HepG2 (cell line): ENCODE results near the gene MYH9. TPM values are rescaled to one million over a fixed set of nuclear protein-coding genes. Genes with fewer than 3 reads are reported as not detected.

Experiments
- BCL3 ChIP-seq: sonication (generic); formaldehyde crosslinking; IDR thresholded peaks from 2 replicates; pipeline ENCODE4 v1.5.1; 2020; ENCODE audit warnings: mild to moderate bottlenecking, missing genetic modification reagents, moderate library complexity
- CC2D1A ChIP-seq: sonication (generic); formaldehyde crosslinking; IDR thresholded peaks from 2 replicates; pipeline ENCODE4 v1.8.1; 2023; ENCODE audit warnings: mild to moderate bottlenecking, missing genetic modification reagents
- HMGA1 ChIP-seq: sonication (generic); formaldehyde crosslinking; conservative IDR thresholded peaks from 2 replicates; pipeline ENCODE4 v1.4.0; 2020; ENCODE audit warnings: missing genetic modification reagents
- KLF11 ChIP-seq: IDR thresholded peaks from 2 replicates; pipeline ENCODE4 v1.6.1; 2016; ENCODE audit warnings: missing compliant biosample characterization
- MED8 ChIP-seq: sonication (generic); formaldehyde crosslinking; IDR thresholded peaks from 2 replicates; pipeline ENCODE4 v1.8.1; 2023; ENCODE audit warnings: mild to moderate bottlenecking, missing genetic modification reagents; ENCODE audit not compliant: insufficient replicate concordance
- MTERF4 ChIP-seq: sonication (generic); formaldehyde crosslinking; IDR thresholded peaks from 2 replicates; pipeline ENCODE4 v1.8.0; 2023; ENCODE audit warnings: mild to moderate bottlenecking, missing genetic modification reagents
- MXD4 ChIP-seq: IDR thresholded peaks from 2 replicates; pipeline ENCODE4 v1.6.1; 2016; ENCODE audit warnings: mild to moderate bottlenecking, missing biosample characterization, missing genetic modification reagents
- NKX3-1 ChIP-seq: sonication (generic); formaldehyde crosslinking; IDR thresholded peaks from 2 replicates; pipeline ENCODE4 v1.5.0; 2020; ENCODE audit warnings: missing genetic modification reagents
- NONO ChIP-seq, 2 experiments: fragments of 450-650 bp in 1 of 2; sonication (generic) in 1 of 2; formaldehyde crosslinking in 1 of 2; IDR thresholded peaks in 1 of 2; conservative IDR thresholded peaks in 1 of 2; 2 replicates each; pipeline versions ENCODE4 v1.6.1 to v1.8.0; 2017 to 2022; ENCODE audit warnings: mild to moderate bottlenecking in 1 of 2, missing genetic modification reagents in 1 of 2, moderate library complexity in 1 of 2
- PHF21A ChIP-seq: sonication (generic); formaldehyde crosslinking; IDR thresholded peaks from 2 replicates; pipeline ENCODE4 v1.5.0; 2020; ENCODE audit warnings: mild to moderate bottlenecking, missing genetic modification reagents
- TAF15 ChIP-seq: fragments of 200-400 bp; formaldehyde crosslinking; IDR thresholded peaks from one replicate; pipeline ENCODE4 v1.6.1; 2018; ENCODE audit warnings: mild to moderate bottlenecking, low read depth, low read length; ENCODE audit not compliant: poor library complexity, severe bottlenecking
- THAP11 ChIP-seq: IDR thresholded peaks from 2 replicates; pipeline ENCODE4 v1.6.1; 2016; ENCODE audit warnings: missing biosample characterization, missing genetic modification reagents
- THYN1 ChIP-seq: sonication (generic); formaldehyde crosslinking; IDR thresholded peaks from 2 replicates; pipeline ENCODE4 v1.8.1; 2023; ENCODE audit warnings: low read depth, mild to moderate bottlenecking, moderate library complexity, missing genetic modification reagents, borderline replicate concordance
- TIGD3 ChIP-seq: sonication (generic); formaldehyde crosslinking; IDR thresholded peaks from 2 replicates; pipeline ENCODE4 v1.5.1; 2020; ENCODE audit warnings: mild to moderate bottlenecking, missing genetic modification reagents, borderline replicate concordance
- U2AF2 ChIP-seq: fragments of 200-400 bp; formaldehyde crosslinking; IDR thresholded peaks from 2 replicates; pipeline ENCODE4 v1.6.1; 2017; ENCODE audit warnings: low read depth, mild to moderate bottlenecking, low read length
- YY1 ChIP-seq: IDR thresholded peaks from 2 replicates; pipeline ENCODE4 v1.6.1; 2011; ENCODE audit warnings: low read length, low read depth, moderate library complexity, mild to moderate bottlenecking; ENCODE audit not compliant: insufficient read depth, insufficient replicate concordance
- ZFP1 ChIP-seq: IDR thresholded peaks from 2 replicates; pipeline ENCODE4 v1.6.1; 2016
- ZMYM2 ChIP-seq: sonication (generic); formaldehyde crosslinking; IDR thresholded peaks from 2 replicates; pipeline ENCODE4 v1.8.0; 2022; ENCODE audit warnings: mild to moderate bottlenecking, missing genetic modification reagents
- ZNF354B ChIP-seq: sonication (generic); formaldehyde crosslinking; IDR thresholded peaks from 2 replicates; pipeline ENCODE4 v1.8.0; 2022; ENCODE audit warnings: mild to moderate bottlenecking, missing genetic modification reagents
- ZNF414 ChIP-seq: sonication (generic); formaldehyde crosslinking; IDR thresholded peaks from 2 replicates; pipeline ENCODE4 v1.5.0; 2020; ENCODE audit warnings: missing genetic modification reagents
- ZNF513 ChIP-seq: sonication (generic); formaldehyde crosslinking; conservative IDR thresholded peaks from 2 replicates; pipeline ENCODE4 v1.5.0; 2020; ENCODE audit warnings: missing genetic modification reagents
- ZNF672 ChIP-seq: sonication (generic); formaldehyde crosslinking; IDR thresholded peaks from 2 replicates; pipeline ENCODE4 v1.8.1; 2022; ENCODE audit warnings: missing genetic modification reagents
- polyA plus RNA-seq, 8 experiments: library from polyadenylated mRNA; depleted of rRNA in 3 of 8; stranded (reverse) in 7 of 8; unstranded in 1 of 8; fragments of >200 nt; fragmentation: Illumina TruSeq in 4 of 8; extraction: Trizol in 4 of 8; gene quantifications; 2 replicates each; pipeline versions ENCODE4 v1.2.1 to v1.2.3, GENCODE V29; 2011 to 2016; ENCODE audit warnings: low read depth in 4 of 8, missing spikeins in 1 of 8, mixed read lengths in 1 of 8; ENCODE audit not compliant: insufficient read depth in 1 of 8
- total RNA-seq, 5 experiments: library from RNA; depleted of rRNA; stranded (reverse); fragments of >200 nt; fragmentation: Illumina TruSeq; extraction: Trizol; gene quantifications; 2 replicates each; pipeline ENCODE4 v1.2.3, GENCODE V29; 2016; ENCODE audit warnings: low read depth in 1 of 5

MYH9 gene
- total and polyA plus RNA-seq, 2 of the 13 experiments (the other 11 are each of a cell fraction or from before 2014, with no cell fraction given), result 50.7 to 98.5 TPM

- TF ChIP-seq NONO (IDR thresholded peaks at IDR 0.05) (no peak), NONO (CRISPR knock-in tag; conservative IDR thresholded peaks at IDR 0.05) (no peak; the same call in 1 of the 2 replicates), NKX3-1 (CRISPR knock-in tag) (no peak), BCL3 (peak; percentile 53; the same call in 1 of the 2 replicates), MTERF4 (CRISPR knock-in tag) (no peak; the same call in 1 of the 2 replicates), CC2D1A (CRISPR knock-in tag) (no peak), MXD4 (peak; percentile 88), YY1 (no peak), ZNF354B (no peak), ZMYM2 (CRISPR knock-in tag) (0 out of 2 replicates have a peak, but pooled peaks have one; percentile 54), U2AF2 (no peak), KLF11 (CRISPR knock-in tag) (peak; percentile 22; the same call in 1 of the 2 replicates), THAP11 (peak; percentile 62), HMGA1 (CRISPR knock-in tag) (no peak), TAF15 (no peak), ZNF513 (no peak), MED8 (CRISPR knock-in tag) (no peak), TIGD3 (CRISPR knock-in tag) (no peak; the same call in 1 of the 2 replicates), PHF21A (no peak; the same call in 1 of the 2 replicates), ZNF414 (CRISPR knock-in tag) (0 out of 2 replicates have a peak, but pooled peaks have one; percentile 38), ZNF672 (CRISPR knock-in tag) (no peak), THYN1 (no peak), ZFP1 (CRISPR knock-in tag) (0 out of 2 replicates have a peak, but pooled peaks have one; percentile 16)
These were observed 35.6 kb downstream of the MYH9 start (continued) for GRCh38 chr22:36351921-36352802.
